Gastrocnemius medialis (tissue), 4 donors: ENCODE data around the gene CCDC187. TPM values are rescaled to one million over a fixed set of nuclear protein-coding genes. Genes with fewer than 3 reads are reported as not detected.

Experiments
- ATAC-seq, 2 donors: fragments of 150-250 bp; one replicate each; pipeline ENCODE4 v1.9.1; 2016
- DNase-seq, 2 donors: peaks; one replicate each; pipeline ENCODE4 v3.0.0-alpha.2; 2019
- H3K27ac ChIP-seq, 4 donors: fragments of 200-600 bp; sonication (generic); 1 replicate in 1 of 4; 2 replicates in 3 of 4; pipeline ENCODE4 v1.5.1; 2016 to 2018; ENCODE audit warnings: mild to moderate bottlenecking in 2 of 4, moderate library complexity in 1 of 4
- H3K27me3 ChIP-seq, 3 donors: fragments of 200-600 bp; sonication (generic) in 2 of 3; 1 replicate in 1 of 3; 2 replicates in 2 of 3; pipeline versions ENCODE4 v1.5.1 to v1.6.0; 2016 to 2019; ENCODE audit warnings: mild to moderate bottlenecking in 1 of 3, moderate library complexity in 1 of 3
- H3K36me3 ChIP-seq, 2 donors: fragments of 200-600 bp; sonication (generic) in 1 of 2; one replicate each; pipeline ENCODE4 v1.5.1; 2017 to 2018
- H3K4me1 ChIP-seq, 2 donors: fragments of 200-600 bp; sonication (generic) in 1 of 2; one replicate each; pipeline ENCODE4 v1.5.1; 2016 to 2017; ENCODE audit warnings: mild to moderate bottlenecking in 2 of 2
- H3K4me3 ChIP-seq, 4 donors: fragments of 200-600 bp; sonication (generic) in 3 of 4; 1 replicate in 1 of 4; 2 replicates in 3 of 4; pipeline ENCODE4 v1.5.1; 2016 to 2019; ENCODE audit warnings: mild to moderate bottlenecking in 2 of 4
- H3K9me3 ChIP-seq, 3 donors: fragments of 200-600 bp; sonication (generic) in 2 of 3; 1 replicate in 1 of 3; 2 replicates in 2 of 3; pipeline ENCODE4 v1.5.1; 2016 to 2019
- POLR2A ChIP-seq, 2 donors: fragments of 450-650 bp; IDR thresholded peaks; one replicate each; pipeline ENCODE4 v1.6.1; 2017; ENCODE audit warnings: antibody characterized with exemption in 2 of 2, mild to moderate bottlenecking in 2 of 2, moderate library complexity in 2 of 2
- in situ Hi-C, 4 donors: fragments of 200-750 bp; cut with MboI; loops; one replicate each; pipeline versions ENCODE4 v1.15.0 to v1.8.0; 2017; ENCODE audit warnings: low sequenced_read_pairs in 4 of 4
- intact Hi-C: fragments of 100-400 bp; cut with DNase I; formaldehyde crosslinking; loops from one replicate; pipeline ENCODE4 v1.15.1; 2023; ENCODE audit warnings: low total_unique reads
- total RNA-seq, 4 donors: library from RNA; depleted of rRNA; stranded (reverse); fragments of >200 nt; gene quantifications; one replicate each; pipeline versions ENCODE4 v1.1.0 to v1.2.3, GENCODE V29; 2016
- TF ChIP-seq, protein P1 (sequence below), 5 experiments: fragments of 450-650 bp in 3 of 5; fragments of 200-600 bp in 2 of 5; sonication (generic) in 2 of 5; IDR thresholded peaks in 4 of 5; conservative IDR thresholded peaks in 1 of 5; 1 replicate in 4 of 5; 2 replicates in 1 of 5; pipeline ENCODE4 v1.5.1; 2016 to 2019; ENCODE audit warnings: antibody characterized with exemption in 5 of 5, mild to moderate bottlenecking in 3 of 5, moderate library complexity in 3 of 5

The CCDC187 gene
- total RNA-seq, 4 donors from 2014 or later: not detected

DNA sequence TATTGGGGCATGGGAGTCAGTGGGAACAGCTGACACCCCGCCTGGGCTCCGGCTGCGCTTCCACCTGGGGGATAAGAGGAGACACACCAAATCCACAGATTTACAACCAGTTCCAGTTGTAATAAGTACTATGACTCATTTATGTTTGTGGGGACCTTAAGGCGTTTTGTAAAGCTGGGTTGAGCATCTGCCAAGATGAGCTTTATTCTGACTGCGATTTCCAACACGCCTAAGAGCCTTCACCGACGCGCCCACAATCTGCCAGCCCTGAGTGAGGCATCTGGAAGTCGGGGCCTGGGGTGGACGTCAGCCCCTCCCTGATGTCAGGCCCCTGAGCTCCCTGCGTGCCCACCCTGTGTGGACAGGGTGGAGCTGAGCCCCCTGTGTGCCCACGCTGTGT, 84.6 kb downstream of the CCDC187 start:
- ATAC-seq: no peak
- Histone ChIP-seq H3K9me3 (no peaks in the 10 kb centered on the region), H3K4me3 (no peak overlapping the region), H3K4me1 (no peaks in the 10 kb centered on the region), H3K27me3 (no peaks in the 10 kb centered on the region), H3K36me3 (peaks cover 0 to 60% of the 10 kb centered on the region in 2 donors), H3K27ac (no peak overlapping the region)
- in situ Hi-C loops: no loop called here
- DNase-seq: no peak
- intact Hi-C loops: no loop called here
- TF ChIP-seq, protein P1, sequence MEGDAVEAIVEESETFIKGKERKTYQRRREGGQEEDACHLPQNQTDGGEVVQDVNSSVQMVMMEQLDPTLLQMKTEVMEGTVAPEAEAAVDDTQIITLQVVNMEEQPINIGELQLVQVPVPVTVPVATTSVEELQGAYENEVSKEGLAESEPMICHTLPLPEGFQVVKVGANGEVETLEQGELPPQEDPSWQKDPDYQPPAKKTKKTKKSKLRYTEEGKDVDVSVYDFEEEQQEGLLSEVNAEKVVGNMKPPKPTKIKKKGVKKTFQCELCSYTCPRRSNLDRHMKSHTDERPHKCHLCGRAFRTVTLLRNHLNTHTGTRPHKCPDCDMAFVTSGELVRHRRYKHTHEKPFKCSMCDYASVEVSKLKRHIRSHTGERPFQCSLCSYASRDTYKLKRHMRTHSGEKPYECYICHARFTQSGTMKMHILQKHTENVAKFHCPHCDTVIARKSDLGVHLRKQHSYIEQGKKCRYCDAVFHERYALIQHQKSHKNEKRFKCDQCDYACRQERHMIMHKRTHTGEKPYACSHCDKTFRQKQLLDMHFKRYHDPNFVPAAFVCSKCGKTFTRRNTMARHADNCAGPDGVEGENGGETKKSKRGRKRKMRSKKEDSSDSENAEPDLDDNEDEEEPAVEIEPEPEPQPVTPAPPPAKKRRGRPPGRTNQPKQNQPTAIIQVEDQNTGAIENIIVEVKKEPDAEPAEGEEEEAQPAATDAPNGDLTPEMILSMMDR (IDR thresholded peaks at IDR 0.05 in 4 of 5, conservative IDR thresholded peaks at IDR 0.05 in 1 of 5): no peak
- TF ChIP-seq POLR2A (IDR thresholded peaks at IDR 0.05): no peak

DNA sequence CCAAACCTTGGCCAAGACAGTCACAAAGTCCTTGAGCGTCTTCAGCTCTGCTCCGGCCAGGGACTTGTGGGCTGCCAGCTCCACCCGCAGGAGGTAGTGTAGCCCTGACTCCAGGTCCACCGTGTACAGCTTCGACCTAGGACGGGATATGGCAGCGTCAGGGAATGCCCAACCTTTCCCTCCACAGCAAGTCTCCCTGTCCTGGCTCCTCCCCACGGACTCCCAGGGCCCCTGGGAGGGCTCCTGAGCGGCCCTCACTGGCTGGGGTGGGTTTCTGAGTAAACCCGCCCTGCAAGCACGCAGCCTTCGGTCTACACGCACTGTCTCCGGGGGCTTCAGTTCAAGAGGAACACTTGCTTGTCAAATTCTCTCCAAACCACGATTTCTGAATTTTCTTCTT, 85.2 kb downstream of the CCDC187 start:
- DNase-seq: no peak
- intact Hi-C loops: no loop called here
- Histone ChIP-seq H3K27me3 (no peaks in the 10 kb centered on the region), H3K27ac (no peak overlapping the region), H3K4me3 (no peak overlapping the region), H3K36me3 (peaks cover 0 to 63% of the 10 kb centered on the region in 2 donors), H3K9me3 (no peaks in the 10 kb centered on the region), H3K4me1 (no peaks in the 10 kb centered on the region)
- in situ Hi-C loops: no loop called here
- TF ChIP-seq POLR2A (IDR thresholded peaks at IDR 0.05): no peak
- ATAC-seq: no peak

DNA sequence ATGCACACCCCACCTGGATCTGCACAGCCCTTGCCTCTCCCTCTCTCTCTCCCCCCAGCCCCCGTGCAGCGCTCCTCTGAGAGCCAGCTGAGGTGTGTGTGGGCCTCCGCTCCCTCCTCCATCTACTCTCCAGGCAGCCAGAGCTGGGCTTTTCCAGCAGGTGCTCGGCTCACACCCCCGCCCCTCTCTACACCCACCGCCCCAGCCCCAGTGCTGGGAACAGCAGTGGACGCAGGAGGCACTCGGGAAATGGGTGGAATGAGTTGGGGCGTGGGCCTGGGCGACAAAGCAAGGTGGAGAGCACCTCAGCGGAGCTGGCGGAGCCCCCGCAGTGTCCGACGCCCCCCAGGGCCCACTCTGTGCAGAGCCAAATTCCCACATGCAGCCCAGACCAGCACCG, 85.6 kb downstream of the CCDC187 start:
- DNase-seq: no peak
- TF ChIP-seq, protein P1 (IDR thresholded peaks at IDR 0.05 in 4 of 5, conservative IDR thresholded peaks at IDR 0.05 in 1 of 5): no peak
- no peak for TF ChIP-seq POLR2A (IDR thresholded peaks at IDR 0.05)
- Histone ChIP-seq H3K27ac (no peak overlapping the region), H3K36me3 (peaks cover 0 to 63% of the 10 kb centered on the region in 2 donors), H3K4me1 (no peaks in the 10 kb centered on the region), H3K27me3 (no peaks in the 10 kb centered on the region), H3K9me3 (no peaks in the 10 kb centered on the region), H3K4me3 (no peak overlapping the region)
- no peak for ATAC-seq
- intact Hi-C loops: no loop called here
- in situ Hi-C loops: no loop called here

DNA sequence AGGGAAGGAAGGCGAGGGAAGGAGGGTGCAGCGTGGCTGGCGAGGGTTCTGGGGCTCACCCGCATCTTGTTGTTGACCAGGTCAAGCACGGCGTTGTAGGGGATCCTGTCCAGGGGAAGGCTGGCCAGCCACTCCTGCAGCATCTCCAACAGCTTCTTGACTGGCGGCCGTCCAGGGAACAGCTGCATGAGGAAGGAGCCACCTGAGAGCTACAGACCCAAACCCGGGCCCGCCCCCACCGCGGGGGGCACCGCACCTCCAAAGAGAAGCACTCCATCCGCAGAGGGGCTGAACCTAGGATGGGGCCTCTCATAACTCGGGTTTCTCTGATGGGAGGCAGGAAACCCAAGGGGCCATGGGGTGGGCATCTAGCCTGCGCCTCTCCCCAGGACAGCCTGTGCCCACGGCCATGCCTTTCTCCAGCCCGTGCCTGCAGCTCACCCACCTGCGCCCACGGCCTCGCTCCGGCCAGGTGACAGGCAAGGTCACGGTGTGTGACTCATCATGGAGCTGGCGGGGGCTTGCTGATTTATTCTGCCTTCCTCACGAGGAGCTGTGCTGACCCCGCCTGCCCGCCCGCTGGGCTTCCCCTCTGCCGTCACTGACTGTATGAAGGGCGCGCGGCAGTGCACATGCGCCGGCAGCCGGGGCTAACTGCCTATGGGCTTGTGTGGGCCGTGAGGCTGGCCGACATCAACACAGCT, 87.2 kb downstream of the CCDC187 start:
- Histone ChIP-seq H3K27ac (no peak overlapping the region), H3K27me3 (no peaks in the 10 kb centered on the region), H3K9me3 (no peaks in the 10 kb centered on the region), H3K4me3 (no peak overlapping the region), H3K36me3 (peaks cover 0 to 62% of the 10 kb centered on the region in 2 donors), H3K4me1 (no peaks in the 10 kb centered on the region)
- ATAC-seq: no peak
- in situ Hi-C loops: no loop called here
- TF ChIP-seq, protein P1 (IDR thresholded peaks at IDR 0.05 in 4 of 5, conservative IDR thresholded peaks at IDR 0.05 in 1 of 5): no peak
- TF ChIP-seq POLR2A (IDR thresholded peaks at IDR 0.05): no peak
- no peak for DNase-seq
- intact Hi-C loops: no loop called here

DNA sequence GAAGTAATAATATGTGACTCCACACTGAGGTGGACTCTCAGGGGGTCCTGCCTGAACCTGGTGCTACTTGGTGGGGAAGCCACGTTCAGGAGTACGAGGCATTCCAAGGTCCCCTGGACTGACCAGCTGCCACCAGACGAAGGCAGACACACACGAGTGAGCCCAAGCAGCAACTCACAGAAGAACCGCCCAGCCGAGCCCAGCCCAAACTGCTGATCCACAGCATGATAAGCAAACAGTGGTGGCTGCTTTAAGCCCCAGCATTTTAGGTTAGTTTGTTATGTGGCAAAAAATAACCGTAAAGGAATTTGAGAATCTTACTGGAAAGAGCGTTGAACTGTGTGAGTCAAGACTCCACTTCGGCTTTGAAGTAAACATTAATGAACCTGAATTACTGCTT, 90.2 kb downstream of the CCDC187 start:
- no peaks in the 10 kb centered on the region for H3K9me3 ChIP-seq
- H3K27ac ChIP-seq: no peak overlapping the region
- no peaks in the 10 kb centered on the region for H3K4me1 ChIP-seq
- in situ Hi-C loops: no loop called here
- DNase-seq (no peak), ATAC-seq (no peak)
- no peak overlapping the region for H3K4me3 ChIP-seq
- TF ChIP-seq, protein P1 (IDR thresholded peaks at IDR 0.05 in 4 of 5, conservative IDR thresholded peaks at IDR 0.05 in 1 of 5): no peak
- TF ChIP-seq POLR2A (IDR thresholded peaks at IDR 0.05): no peak
- intact Hi-C loops: no loop called here
- no peaks in the 10 kb centered on the region for H3K27me3 ChIP-seq
- H3K36me3 ChIP-seq: peaks cover 0 to 75% of the 10 kb centered on the region in 2 donors
